ENCODE measurements around the gene ZNF750.

ZNF750 gene

GRCh38 chr17:82837586-82838320 is 2.1 kb downstream of the ZNF750 start:
- H3K27ac ChIP-seq (ENCODE audit: low read length): no peak overlapping the region
- no peak overlapping the region for H3K9ac ChIP-seq (ENCODE audit: low read depth, low read length)
- H3K4me1 ChIP-seq (ENCODE audit: insufficient read depth, low read length): peaks cover 16% of the 10 kb centered on the region
- no peaks in the 10 kb centered on the region for H3K27me3 ChIP-seq (ENCODE audit: insufficient read depth, low read length)
- H3K9me3 ChIP-seq (ENCODE audit: insufficient read depth, low read depth, low read length): no peaks in the 10 kb centered on the region
- peaks cover 23% of the 10 kb centered on the region for H3K36me3 ChIP-seq (ENCODE audit: insufficient read depth, low read depth, low read length)
- no peak overlapping the region for H3K4me3 ChIP-seq (ENCODE audit: low read length)

DNA sequence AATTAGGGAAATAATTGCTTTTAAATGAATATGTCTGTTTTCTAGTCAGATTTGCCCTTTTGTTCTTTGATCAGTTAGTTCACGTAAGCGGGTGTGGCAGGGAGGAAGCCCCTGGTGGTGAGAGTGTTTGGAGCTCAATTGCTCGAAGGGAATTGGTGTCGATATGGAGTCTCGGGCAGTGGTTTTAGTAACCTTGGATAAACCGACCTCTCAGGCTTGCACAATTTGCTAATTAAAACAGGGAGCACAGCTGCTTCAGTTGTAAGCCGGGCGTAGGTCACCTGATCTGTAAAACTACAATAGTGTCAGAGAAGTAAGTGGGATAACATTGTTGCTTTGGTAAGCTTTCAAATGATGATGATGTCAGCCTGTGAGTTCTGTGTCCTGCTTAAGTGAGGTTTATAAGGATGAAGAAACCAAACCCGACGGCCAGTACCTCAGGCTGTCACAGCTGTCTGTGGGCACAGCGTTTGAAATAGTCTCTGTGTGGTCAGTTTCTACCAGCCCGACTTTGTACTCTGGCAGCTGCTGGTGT is 2.9 kb downstream of the ZNF750 start:
- H3K9ac ChIP-seq (ENCODE audit: low read depth, low read length): no peak overlapping the region
- no peak overlapping the region for H3K27ac ChIP-seq (ENCODE audit: low read length)

DNA sequence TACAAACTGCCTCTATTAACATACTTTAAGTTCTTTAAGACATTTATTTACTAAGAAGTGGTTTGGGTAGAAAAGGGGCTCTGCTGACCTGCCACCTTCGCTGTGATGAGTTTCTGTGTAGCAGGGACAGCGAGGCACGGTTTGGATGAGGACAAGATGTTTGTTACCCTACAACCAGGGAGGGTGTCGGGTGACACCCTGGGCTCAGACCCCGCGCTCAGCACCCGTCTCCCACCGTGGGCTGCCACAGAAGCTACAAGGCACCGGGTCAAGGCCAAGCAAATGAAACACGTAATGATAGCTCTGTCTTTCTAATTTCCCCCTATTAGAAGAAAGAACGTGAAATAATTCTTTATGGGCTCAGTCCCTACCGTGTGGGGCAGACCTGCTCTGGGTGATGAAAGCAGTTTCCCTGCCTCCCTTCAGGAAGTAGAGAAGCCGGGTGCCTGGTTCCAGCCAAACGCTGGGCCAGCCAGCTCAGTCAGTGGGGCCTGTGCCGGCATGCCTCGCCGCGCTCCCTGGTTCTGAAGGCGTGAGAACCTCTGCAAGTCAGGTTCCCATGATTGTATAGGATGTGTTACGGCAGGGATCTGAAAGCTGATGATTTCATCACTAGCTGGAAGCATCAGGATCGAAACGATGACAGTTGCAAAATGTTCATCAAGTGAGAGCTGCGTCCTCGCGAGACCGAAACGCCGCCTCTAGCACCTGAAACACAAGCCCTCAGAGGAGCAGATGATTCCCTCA is 3.9 kb downstream of the ZNF750 start:
- H3K36me3 ChIP-seq (ENCODE audit: insufficient read depth, low read depth, low read length): peaks cover 25% of the 10 kb centered on the region
- peaks cover 16% of the 10 kb centered on the region for H3K4me1 ChIP-seq (ENCODE audit: insufficient read depth, low read length)
- H3K9me3 ChIP-seq (ENCODE audit: insufficient read depth, low read depth, low read length): no peaks in the 10 kb centered on the region
- no peak overlapping the region for H3K9ac ChIP-seq (ENCODE audit: low read depth, low read length)
- H3K4me3 ChIP-seq (ENCODE audit: low read length): no peak overlapping the region
- H3K27me3 ChIP-seq (ENCODE audit: insufficient read depth, low read length): no peaks in the 10 kb centered on the region
- H3K27ac ChIP-seq (ENCODE audit: low read length): no peak overlapping the region

More for the DNA sequence above, 2.9 kb downstream of the ZNF750 start:
- Histone ChIP-seq H3K4me1 (ENCODE audit: insufficient read depth, low read length) (peaks cover 16% of the 10 kb centered on the region), H3K4me3 (ENCODE audit: low read length) (no peak overlapping the region), H3K9me3 (ENCODE audit: insufficient read depth, low read depth, low read length) (no peaks in the 10 kb centered on the region), H3K27me3 (ENCODE audit: insufficient read depth, low read length) (no peaks in the 10 kb centered on the region), H3K36me3 (ENCODE audit: insufficient read depth, low read depth, low read length) (peaks cover 23% of the 10 kb centered on the region)

DNA sequence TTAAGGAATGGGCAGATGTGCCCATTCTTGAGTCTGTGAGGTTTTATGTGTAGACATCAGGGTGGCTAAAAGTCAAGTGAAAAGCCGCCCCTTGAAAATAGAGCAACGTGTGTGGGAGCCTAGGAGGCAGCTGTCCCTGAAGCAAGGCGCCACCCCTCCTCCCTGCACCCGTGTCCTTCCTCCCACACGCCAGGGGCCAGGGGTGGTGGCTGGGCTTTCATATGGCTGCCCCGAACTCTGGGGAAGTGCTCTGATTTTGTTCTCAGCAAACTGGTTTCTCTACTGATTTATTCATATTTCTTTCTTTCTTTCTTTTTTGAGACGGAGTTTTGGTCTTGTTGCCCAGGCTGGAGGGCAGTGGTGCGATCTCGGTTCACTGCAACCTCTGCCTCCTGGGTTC is 4.7 kb downstream of the ZNF750 start:
- Histone ChIP-seq H3K9ac (ENCODE audit: low read depth, low read length) (no peak overlapping the region), H3K9me3 (ENCODE audit: insufficient read depth, low read depth, low read length) (no peaks in the 10 kb centered on the region), H3K27me3 (ENCODE audit: insufficient read depth, low read length) (no peaks in the 10 kb centered on the region), H3K4me1 (ENCODE audit: insufficient read depth, low read length) (peaks cover 12% of the 10 kb centered on the region), H3K36me3 (ENCODE audit: insufficient read depth, low read depth, low read length) (peaks cover 27% of the 10 kb centered on the region), H3K27ac (ENCODE audit: low read length) (no peak overlapping the region), H3K4me3 (ENCODE audit: low read length) (no peak overlapping the region)

DNA sequence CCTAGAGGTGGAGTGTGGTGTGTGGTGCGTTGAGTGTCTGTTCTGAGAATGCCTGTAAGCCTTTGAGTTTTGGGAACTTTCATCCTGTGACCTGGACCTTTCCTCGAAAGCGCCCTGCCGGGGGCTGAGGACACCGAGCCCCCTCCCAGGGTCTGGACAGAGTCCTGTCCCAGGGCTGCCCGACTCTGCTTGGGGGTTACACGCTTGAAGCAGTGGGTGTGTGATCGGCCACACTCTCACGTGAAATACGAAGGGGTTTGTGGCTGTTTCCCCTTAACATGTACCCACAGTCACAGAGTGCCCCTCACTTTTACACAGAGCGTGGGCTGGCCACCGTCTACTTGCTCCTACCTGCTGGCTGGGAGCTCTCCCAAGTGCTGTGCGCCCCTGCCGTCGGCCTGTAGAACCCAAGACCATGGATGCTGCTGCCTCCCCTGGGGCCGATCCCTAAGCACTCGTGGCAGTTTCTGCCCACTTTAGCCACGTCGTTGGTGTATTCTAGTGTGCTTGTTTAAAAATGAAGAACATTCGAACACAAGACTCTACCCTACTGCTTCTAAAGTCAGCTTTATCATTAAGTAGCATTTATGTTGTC is 6.8 kb downstream of the ZNF750 start:
- no peak overlapping the region for H3K9ac ChIP-seq (ENCODE audit: low read depth, low read length)
- H3K4me3 ChIP-seq (ENCODE audit: low read length): no peak overlapping the region
- H3K36me3 ChIP-seq (ENCODE audit: insufficient read depth, low read depth, low read length): peaks cover 42% of the 10 kb centered on the region
- H3K27me3 ChIP-seq (ENCODE audit: insufficient read depth, low read length): no peaks in the 10 kb centered on the region
- no peaks in the 10 kb centered on the region for H3K9me3 ChIP-seq (ENCODE audit: insufficient read depth, low read depth, low read length)
- H3K4me1 ChIP-seq (ENCODE audit: insufficient read depth, low read length): no peaks in the 10 kb centered on the region
- no peak overlapping the region for H3K27ac ChIP-seq (ENCODE audit: low read length)

GRCh38 chr17:82832411-82832810 is 7.4 kb downstream of the ZNF750 start:
- no peak overlapping the region for H3K9ac ChIP-seq (ENCODE audit: low read depth, low read length)
- H3K4me3 ChIP-seq (ENCODE audit: low read length): no peak overlapping the region
- no peak overlapping the region for H3K27ac ChIP-seq (ENCODE audit: low read length)
- no peaks in the 10 kb centered on the region for H3K4me1 ChIP-seq (ENCODE audit: insufficient read depth, low read length)
- H3K36me3 ChIP-seq (ENCODE audit: insufficient read depth, low read depth, low read length): peaks cover 43% of the 10 kb centered on the region
- no peaks in the 10 kb centered on the region for H3K9me3 ChIP-seq (ENCODE audit: insufficient read depth, low read depth, low read length)
- H3K27me3 ChIP-seq (ENCODE audit: insufficient read depth, low read length): no peaks in the 10 kb centered on the region

DNA sequence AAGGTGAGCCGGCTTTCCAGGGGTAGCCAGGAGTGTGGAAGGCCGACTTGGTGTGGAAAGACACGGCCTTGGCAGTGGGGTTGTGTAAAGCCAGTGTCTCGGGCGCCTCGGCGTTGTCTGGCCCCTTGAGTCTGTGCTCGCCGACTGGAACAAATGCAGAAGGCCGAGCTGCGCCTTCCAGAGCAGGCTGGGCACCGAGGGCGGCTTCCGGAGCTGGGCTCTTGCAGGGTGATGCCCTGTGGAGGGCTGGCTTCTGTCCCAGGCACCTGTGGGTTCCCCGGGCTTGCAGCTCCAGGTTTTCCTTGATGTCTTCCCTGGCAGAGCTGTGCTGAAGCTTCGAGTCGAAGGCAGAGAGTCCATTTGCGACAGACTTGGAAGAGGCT is 8.0 kb downstream of the ZNF750 start:
- Histone ChIP-seq H3K9me3 (ENCODE audit: insufficient read depth, low read depth, low read length) (no peaks in the 10 kb centered on the region), H3K9ac (ENCODE audit: low read depth, low read length) (no peak overlapping the region; the same call in 1 of the 2 replicates), H3K36me3 (ENCODE audit: insufficient read depth, low read depth, low read length) (peaks cover 42% of the 10 kb centered on the region), H3K27ac (ENCODE audit: low read length) (no peak overlapping the region), H3K4me1 (ENCODE audit: insufficient read depth, low read length) (no peaks in the 10 kb centered on the region), H3K4me3 (ENCODE audit: low read length) (no peak overlapping the region), H3K27me3 (ENCODE audit: insufficient read depth, low read length) (no peaks in the 10 kb centered on the region)

DNA sequence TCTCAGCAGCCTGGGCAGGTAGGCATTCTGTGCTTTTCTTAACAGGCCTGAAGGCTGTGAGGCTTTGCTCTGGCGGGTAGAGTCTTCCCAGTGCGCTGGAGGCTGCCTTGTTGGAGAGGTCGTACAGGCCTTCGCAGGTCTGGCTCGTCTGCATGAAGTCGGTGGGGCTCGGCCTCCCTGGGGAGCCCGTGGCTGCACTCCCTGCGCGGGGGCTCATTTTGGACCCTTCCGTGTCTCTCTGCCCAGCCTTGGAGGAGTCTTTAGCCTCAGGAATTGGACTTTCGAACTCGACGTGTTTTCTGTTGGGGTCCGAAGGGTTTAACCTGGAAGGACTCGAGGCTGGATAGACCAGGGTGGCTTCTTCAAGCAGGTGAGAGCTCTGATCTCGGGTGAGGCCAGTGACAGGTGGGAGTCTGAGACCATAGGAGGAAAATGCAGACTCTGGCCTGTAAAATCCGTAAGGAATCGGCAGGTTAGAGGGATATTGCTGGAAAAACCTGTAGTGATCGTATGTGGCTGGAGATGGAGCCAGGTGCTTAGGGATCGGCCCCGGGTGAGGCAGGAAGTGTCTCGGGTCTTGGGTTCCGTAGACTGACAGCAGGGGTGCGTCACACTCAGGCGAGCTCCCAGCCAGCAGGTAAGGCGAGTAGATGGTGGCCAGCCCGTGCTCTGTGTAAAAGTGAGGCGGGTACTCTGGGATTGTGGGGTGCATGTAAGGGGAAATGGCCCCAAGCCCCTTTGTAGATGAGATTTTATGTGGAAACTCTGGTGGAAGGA is 8.6 kb downstream of the ZNF750 start:
- no peak overlapping the region; the same call in 1 of the 2 replicates for H3K9ac ChIP-seq (ENCODE audit: low read depth, low read length)
- H3K27me3 ChIP-seq (ENCODE audit: insufficient read depth, low read length): no peaks in the 10 kb centered on the region
- no peak overlapping the region for H3K4me3 ChIP-seq (ENCODE audit: low read length)
- no peaks in the 10 kb centered on the region for H3K4me1 ChIP-seq (ENCODE audit: insufficient read depth, low read length)
- H3K9me3 ChIP-seq (ENCODE audit: insufficient read depth, low read depth, low read length): no peaks in the 10 kb centered on the region
- peaks cover 36% of the 10 kb centered on the region for H3K36me3 ChIP-seq (ENCODE audit: insufficient read depth, low read depth, low read length)
- no peak overlapping the region for H3K27ac ChIP-seq (ENCODE audit: low read length)

DNA sequence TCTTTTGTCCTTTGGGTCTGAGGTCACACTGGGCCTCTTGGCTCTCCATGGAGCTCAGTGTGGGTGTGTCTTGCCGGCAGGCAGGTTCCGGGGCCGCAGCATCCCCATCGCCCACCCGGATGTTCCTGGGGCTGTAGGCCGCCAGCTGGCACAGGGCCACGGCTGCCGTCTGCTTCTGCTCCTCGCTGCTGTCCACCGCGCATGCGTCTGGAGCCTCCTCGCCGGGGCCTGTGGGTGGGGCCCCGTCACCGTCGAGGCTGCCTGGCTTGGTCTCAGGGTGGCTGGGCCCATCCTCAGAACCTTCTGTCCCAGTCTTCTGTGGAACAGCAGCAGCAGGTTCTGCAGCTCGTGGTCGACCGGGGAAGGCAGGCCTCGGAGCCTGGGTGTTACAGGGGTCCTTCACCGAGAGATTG is 9.6 kb downstream of the ZNF750 start:
- no peaks in the 10 kb centered on the region for H3K4me1 ChIP-seq (ENCODE audit: insufficient read depth, low read length)
- H3K27me3 ChIP-seq (ENCODE audit: insufficient read depth, low read length): no peaks in the 10 kb centered on the region
- no peaks in the 10 kb centered on the region for H3K9me3 ChIP-seq (ENCODE audit: insufficient read depth, low read depth, low read length)
- H3K27ac ChIP-seq (ENCODE audit: low read length): no peak overlapping the region
- H3K9ac ChIP-seq (ENCODE audit: low read depth, low read length): no peak overlapping the region
- peaks cover 36% of the 10 kb centered on the region for H3K36me3 ChIP-seq (ENCODE audit: insufficient read depth, low read depth, low read length)
- H3K4me3 ChIP-seq (ENCODE audit: low read length): no peak overlapping the region

GRCh38 chr17:82828875-82829487 is 10.8 kb downstream of the ZNF750 start:
- Histone ChIP-seq H3K9me3 (ENCODE audit: insufficient read depth, low read depth, low read length) (no peaks in the 10 kb centered on the region), H3K9ac (ENCODE audit: low read depth, low read length) (no peak overlapping the region), H3K27ac (ENCODE audit: low read length) (no peak overlapping the region), H3K36me3 (ENCODE audit: insufficient read depth, low read depth, low read length) (peaks cover 36% of the 10 kb centered on the region), H3K27me3 (ENCODE audit: insufficient read depth, low read length) (no peaks in the 10 kb centered on the region), H3K4me1 (ENCODE audit: insufficient read depth, low read length) (no peaks in the 10 kb centered on the region), H3K4me3 (ENCODE audit: low read length) (no peak overlapping the region)

DNA sequence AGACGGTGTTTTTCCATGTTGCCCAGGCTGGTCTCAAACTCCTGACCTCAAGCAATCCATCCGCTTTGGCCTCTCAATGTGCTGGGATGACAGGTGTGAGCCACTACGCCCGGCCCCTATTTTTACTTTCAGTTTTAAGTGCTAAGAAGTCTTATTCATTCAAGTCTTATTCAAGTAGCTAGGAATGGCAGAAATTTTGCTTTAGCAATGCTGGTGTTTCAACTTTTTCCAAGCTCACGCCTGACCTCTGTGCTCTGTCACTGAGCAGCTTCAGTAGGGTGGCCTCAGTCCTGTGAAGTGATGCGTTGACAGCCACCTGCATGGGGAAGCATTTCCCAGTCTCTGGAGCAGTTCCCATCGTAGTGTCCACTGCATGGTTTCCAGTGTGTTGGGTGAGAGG is 12.9 kb downstream of the ZNF750 start:
- H3K4me3 ChIP-seq (ENCODE audit: low read length): no peak overlapping the region
- no peaks in the 10 kb centered on the region for H3K9me3 ChIP-seq (ENCODE audit: insufficient read depth, low read depth, low read length)
- H3K4me1 ChIP-seq (ENCODE audit: insufficient read depth, low read length): peaks cover 3% of the 10 kb centered on the region; the same call in 1 of the 2 replicates
- no peak overlapping the region for H3K27ac ChIP-seq (ENCODE audit: low read length)
- H3K27me3 ChIP-seq (ENCODE audit: insufficient read depth, low read length): no peaks in the 10 kb centered on the region
- H3K9ac ChIP-seq (ENCODE audit: low read depth, low read length): no peak overlapping the region
- peaks cover 33% of the 10 kb centered on the region for H3K36me3 ChIP-seq (ENCODE audit: insufficient read depth, low read depth, low read length)

All from iPS-20b (cell line).